NT2/D1 (cell line): ENCODE results near the gene A2ML1.
"Not testable (repeated sequence)": the region's sequence is repeated elsewhere in the genome, so short reads cannot be mapped to it uniquely, and the experiment has no call there.

Source experiments
- DNase-seq: peaks from one replicate; pipeline ENCODE4 v3.0.0-alpha.2; 2011; ENCODE audit warnings: low read depth, low spot score
- H3K27me3 ChIP-seq: 2 replicates; pipeline ENCODE4 v1.6.0; 2011; ENCODE audit warnings: mild to moderate bottlenecking; ENCODE audit not compliant: insufficient read length, insufficient read depth
- H3K36me3 ChIP-seq: 2 replicates; pipeline ENCODE4 v1.6.1; 2011; ENCODE audit warnings: mild to moderate bottlenecking, low read length, mixed read lengths; ENCODE audit not compliant: insufficient read depth, insufficient read length
- H3K4me1 ChIP-seq: 2 replicates; pipeline ENCODE4 v1.5.1; 2011; ENCODE audit not compliant: insufficient read depth, insufficient read length
- H3K4me3 ChIP-seq: 2 replicates; pipeline ENCODE4 v1.5.1; 2011; ENCODE audit warnings: low read depth; ENCODE audit not compliant: insufficient read length
- H3K9ac ChIP-seq: 2 replicates; pipeline ENCODE4 v1.6.0; 2011; ENCODE audit warnings: low read depth; ENCODE audit not compliant: insufficient read length
- H3K9me3 ChIP-seq: 2 replicates; pipeline ENCODE4 v1.5.1; 2011; ENCODE audit warnings: mild to moderate bottlenecking, low read length; ENCODE audit not compliant: insufficient read depth
- SUZ12 ChIP-seq: IDR thresholded peaks from 2 replicates; pipeline ENCODE4 v1.6.1; 2011; ENCODE audit not compliant: insufficient read length, insufficient read depth; ENCODE audit errors: extremely low read depth
- YY1 ChIP-seq: IDR thresholded peaks from 2 replicates; pipeline ENCODE4 v1.6.1; 2011; ENCODE audit not compliant: insufficient read length, insufficient read depth
- ZNF274 ChIP-seq: IDR thresholded peaks from 2 replicates; pipeline ENCODE4 v1.6.1; 2011; ENCODE audit warnings: mild to moderate bottlenecking, low read depth, low read length

A2ML1 gene

GRCh38 chr12:8789341-8790013 is 32.9 kb upstream of the A2ML1 start:
- H3K4me3 ChIP-seq, DNase-seq, H3K27me3 ChIP-seq, H3K4me1 ChIP-seq, H3K9ac ChIP-seq, H3K36me3 ChIP-seq: not testable (repeated sequence)
- H3K9me3 ChIP-seq = peaks cover 44% of the 10 kb centered on the region; the same call in 1 of the 2 replicates

- not testable (repeated sequence) for H3K4me1 ChIP-seq, DNase-seq, H3K9ac ChIP-seq, H3K36me3 ChIP-seq, H3K27me3 ChIP-seq, H3K4me3 ChIP-seq
- peaks cover 35% of the 10 kb centered on the region; the same call in 1 of the 2 replicates for H3K9me3 ChIP-seq
Observed at GRCh38 chr12:8793226-8793625, 29.2 kb upstream of the A2ML1 start.

- H3K4me1 ChIP-seq, DNase-seq, H3K9ac ChIP-seq, H3K4me3 ChIP-seq, H3K36me3 ChIP-seq, H3K27me3 ChIP-seq: not testable (repeated sequence)
- peaks cover 27% of the 10 kb centered on the region; the same call in 1 of the 2 replicates for H3K9me3 ChIP-seq
Observed at GRCh38 chr12:8794611-8795010, 27.8 kb upstream of the A2ML1 start.

GRCh38 chr12:8796831-8797626 is 25.4 kb upstream of the A2ML1 start:
- TF ChIP-seq SUZ12 (no peak), ZNF274 (no peak), YY1 (no peak)
- no peak for DNase-seq

GRCh38 chr12:8801213-8801612 is 21.2 kb upstream of the A2ML1 start:
- H3K9ac ChIP-seq, H3K4me1 ChIP-seq: not testable (repeated sequence)

More at GRCh38 chr12:8796831-8797626, 25.4 kb upstream of the A2ML1 start:
- peaks cover 16% of the 10 kb centered on the region; the same call in 1 of the 2 replicates for H3K9me3 ChIP-seq
- H3K9ac ChIP-seq = no peak overlapping the region
- H3K4me3 ChIP-seq = no peak overlapping the region
- no peaks in the 10 kb centered on the region for H3K4me1 ChIP-seq
- H3K27me3 ChIP-seq = no peaks in the 10 kb centered on the region
- no peaks in the 10 kb centered on the region for H3K36me3 ChIP-seq

GRCh38 chr12:8804833-8805232 is 17.6 kb upstream of the A2ML1 start:
- DNase-seq, H3K27me3 ChIP-seq, H3K4me1 ChIP-seq, H3K4me3 ChIP-seq, H3K36me3 ChIP-seq, H3K9ac ChIP-seq, H3K9me3 ChIP-seq: not testable (repeated sequence)

More at GRCh38 chr12:8801213-8801612, 21.2 kb upstream of the A2ML1 start:
- H3K27me3 ChIP-seq, H3K4me3 ChIP-seq, H3K36me3 ChIP-seq, DNase-seq, H3K9me3 ChIP-seq: not testable (repeated sequence)

GRCh38 chr12:8805487-8805886 is 16.9 kb upstream of the A2ML1 start:
- H3K4me3 ChIP-seq, H3K9me3 ChIP-seq, DNase-seq, H3K36me3 ChIP-seq, H3K27me3 ChIP-seq, H3K9ac ChIP-seq, H3K4me1 ChIP-seq: not testable (repeated sequence)

- not testable (repeated sequence) for H3K27me3 ChIP-seq, H3K4me3 ChIP-seq, H3K36me3 ChIP-seq, H3K4me1 ChIP-seq, H3K9me3 ChIP-seq, H3K9ac ChIP-seq, DNase-seq
Observed at GRCh38 chr12:8807084-8807483, 15.3 kb upstream of the A2ML1 start.

GRCh38 chr12:8810112-8810511 is 12.3 kb upstream of the A2ML1 start:
- H3K9me3 ChIP-seq, DNase-seq, H3K4me3 ChIP-seq, H3K36me3 ChIP-seq, H3K4me1 ChIP-seq, H3K27me3 ChIP-seq: not testable (repeated sequence)
- peak overlapping the region; percentile 51 for H3K9ac ChIP-seq
